Tibial nerve (tissue), 3 donors: ENCODE data around the gene TBX15.

Experiments used
- POLR2A ChIP-seq, 2 donors: fragments of 450-650 bp; IDR thresholded peaks; one replicate each; pipeline ENCODE4 v1.6.1; 2017; ENCODE audit warnings: antibody characterized with exemption in 2 of 2, mild to moderate bottlenecking in 2 of 2, moderate library complexity in 2 of 2
- TF ChIP-seq, protein P1 (sequence below), 5 experiments: fragments of 200-600 bp in 3 of 5; fragments of 450-650 bp in 2 of 5; sonication (generic) in 3 of 5; IDR thresholded peaks; one replicate each; pipeline ENCODE4 v1.5.1; 2016 to 2019; ENCODE audit warnings: antibody characterized with exemption in 5 of 5, mild to moderate bottlenecking in 3 of 5, moderate library complexity in 2 of 5

DNA sequence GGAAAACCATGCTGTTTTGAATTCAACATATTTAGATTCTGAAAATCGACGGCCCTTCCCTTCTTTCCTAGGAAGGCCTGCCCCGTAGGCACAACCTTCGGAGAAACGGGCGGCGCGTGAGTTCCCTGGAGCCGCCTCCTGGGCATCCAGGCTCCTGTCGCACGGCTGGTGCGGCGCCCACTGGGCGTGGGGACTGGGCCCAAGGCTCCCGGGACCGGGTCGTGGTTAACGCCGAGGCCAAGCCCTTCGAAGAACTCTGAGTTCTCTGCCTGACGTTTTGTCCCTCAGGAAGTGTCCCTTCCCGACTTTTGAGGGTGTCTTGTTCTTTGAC is 19.2 kb upstream of the TBX15 start:
- TF ChIP-seq, protein P1, sequence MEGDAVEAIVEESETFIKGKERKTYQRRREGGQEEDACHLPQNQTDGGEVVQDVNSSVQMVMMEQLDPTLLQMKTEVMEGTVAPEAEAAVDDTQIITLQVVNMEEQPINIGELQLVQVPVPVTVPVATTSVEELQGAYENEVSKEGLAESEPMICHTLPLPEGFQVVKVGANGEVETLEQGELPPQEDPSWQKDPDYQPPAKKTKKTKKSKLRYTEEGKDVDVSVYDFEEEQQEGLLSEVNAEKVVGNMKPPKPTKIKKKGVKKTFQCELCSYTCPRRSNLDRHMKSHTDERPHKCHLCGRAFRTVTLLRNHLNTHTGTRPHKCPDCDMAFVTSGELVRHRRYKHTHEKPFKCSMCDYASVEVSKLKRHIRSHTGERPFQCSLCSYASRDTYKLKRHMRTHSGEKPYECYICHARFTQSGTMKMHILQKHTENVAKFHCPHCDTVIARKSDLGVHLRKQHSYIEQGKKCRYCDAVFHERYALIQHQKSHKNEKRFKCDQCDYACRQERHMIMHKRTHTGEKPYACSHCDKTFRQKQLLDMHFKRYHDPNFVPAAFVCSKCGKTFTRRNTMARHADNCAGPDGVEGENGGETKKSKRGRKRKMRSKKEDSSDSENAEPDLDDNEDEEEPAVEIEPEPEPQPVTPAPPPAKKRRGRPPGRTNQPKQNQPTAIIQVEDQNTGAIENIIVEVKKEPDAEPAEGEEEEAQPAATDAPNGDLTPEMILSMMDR (IDR thresholded peaks at IDR 0.05), result no peak
- no peak for TF ChIP-seq POLR2A (IDR thresholded peaks at IDR 0.05)
